Sigmoid colon (tissue), 7 donors: ENCODE data around the gene AKAP7. TPM values are rescaled to one million over a fixed set of nuclear protein-coding genes. Genes with fewer than 3 reads are reported as not detected.

Experiments
- DNase-seq: peaks from one replicate; pipeline ENCODE4 v3.0.0-alpha.2; 2019
- H3K27ac ChIP-seq, 4 donors: fragments of 200-600 bp; sonication (generic); one replicate each; pipeline ENCODE4 v1.5.1; 2016 to 2019; ENCODE audit warnings: mild to moderate bottlenecking in 1 of 4
- H3K27me3 ChIP-seq, 3 donors: fragments of 200-600 bp; sonication (generic); one replicate each; pipeline ENCODE4 v1.5.1; 2019; ENCODE audit warnings: mild to moderate bottlenecking in 1 of 3
- H3K36me3 ChIP-seq, 4 donors: fragments of 200-600 bp; sonication (generic); one replicate each; pipeline ENCODE4 v1.5.1; 2016 to 2019
- H3K4me1 ChIP-seq, 4 donors: fragments of 200-600 bp; sonication (generic); one replicate each; pipeline ENCODE4 v1.5.1; 2017 to 2019
- H3K4me3 ChIP-seq, 4 donors: fragments of 200-600 bp; sonication (generic); one replicate each; pipeline ENCODE4 v1.5.1; 2017 to 2019; ENCODE audit warnings: mild to moderate bottlenecking in 2 of 4, moderate library complexity in 1 of 4
- H3K9me3 ChIP-seq, 4 donors: fragments of 200-600 bp in 3 of 4; sonication (generic) in 3 of 4; one replicate each; pipeline versions ENCODE4 v1.5.1 to v1.6.1; 2013 to 2019
- CTCF ChIP-seq, 4 experiments: fragments of 450-650 bp in 3 of 4; fragments of 200-600 bp in 1 of 4; IDR thresholded peaks; one replicate each; pipeline ENCODE4 v1.5.1; 2016 to 2019; ENCODE audit warnings: antibody characterized with exemption in 4 of 4, mild to moderate bottlenecking in 3 of 4, moderate library complexity in 2 of 4
- EP300 ChIP-seq, 4 donors: sonication (generic); formaldehyde crosslinking; IDR thresholded peaks; one replicate each; pipeline ENCODE4 v1.6.1; 2017; ENCODE audit warnings: antibody characterized with exemption in 4 of 4
- POLR2A ChIP-seq, 2 donors: fragments of 450-650 bp; IDR thresholded peaks; one replicate each; pipeline ENCODE4 v1.6.1; 2016; ENCODE audit warnings: antibody characterized with exemption in 2 of 2, mild to moderate bottlenecking in 2 of 2, moderate library complexity in 2 of 2
- POLR2AphosphoS5 ChIP-seq, 4 donors: sonication (generic); formaldehyde crosslinking; IDR thresholded peaks; one replicate each; pipeline ENCODE4 v1.6.1; 2017; ENCODE audit warnings: antibody characterized with exemption in 4 of 4
- WGBS, 2 donors: extraction: QIAGEN DNeasy Blood & Tissue Kit; methylation state at CpG; one replicate each; pipeline ENCODE4 v1.1.7; 2013; 5-methylcytosine and 5-hydroxymethylcytosine counted together
- intact Hi-C: fragments of 100-400 bp; cut with DNase I; formaldehyde crosslinking; loops from one replicate; pipeline ENCODE4 v1.15.1; 2023
- polyA plus RNA-seq, 3 donors: library from polyadenylated mRNA; stranded (reverse); fragments of 200-250 nt; gene quantifications; one replicate each; pipeline ENCODE4 v1.2.3, GENCODE V29; 2013
- total RNA-seq, 4 donors: library from RNA; depleted of rRNA; stranded (reverse); fragments of >200 nt; gene quantifications; one replicate each; pipeline ENCODE4 v1.1.0, GENCODE V29; 2016
- donor health status: healthy with polysubstance abuse.
- donor health status: Bipolar disorder and iron deficiency.
- donor health status: healthy.

AKAP7 gene
- total and polyA plus RNA-seq, 7 donors, result 7.9 to 23.8 (median 18.7) TPM

DNA sequence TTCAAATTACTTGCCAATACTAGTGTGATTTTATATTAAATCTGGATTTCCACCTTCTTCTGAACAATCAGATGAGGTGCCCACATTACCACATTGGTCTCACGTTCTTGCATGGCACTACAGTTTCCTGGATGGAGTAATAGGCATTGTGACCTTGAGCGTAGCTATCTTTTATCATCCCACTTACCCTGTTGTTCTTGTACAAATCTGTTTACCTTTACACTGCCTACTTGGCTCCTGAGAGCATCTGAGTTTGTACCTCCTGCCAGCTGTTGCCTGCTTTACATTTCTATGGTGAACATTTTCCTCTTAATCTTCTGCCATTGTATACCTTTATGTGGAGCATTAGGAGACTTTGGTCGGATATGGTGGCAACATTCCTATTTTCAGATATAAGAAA lies 90.7 kb downstream of the AKAP7 start:
- no peaks in the 10 kb centered on the region for H3K4me1 ChIP-seq
- no peak overlapping the region for H3K27ac ChIP-seq
- no peak overlapping the region for H3K4me3 ChIP-seq
- H3K36me3 ChIP-seq, result peaks cover 0 to 12% (median 0%) of the 10 kb centered on the region in 4 donors
- no peaks in the 10 kb centered on the region for H3K27me3 ChIP-seq
- no peak for TF ChIP-seq POLR2AphosphoS5 (IDR thresholded peaks at IDR 0.05)
- no peak for TF ChIP-seq EP300 (IDR thresholded peaks at IDR 0.05)
- TF ChIP-seq POLR2A (IDR thresholded peaks at IDR 0.05), result no peak
- TF ChIP-seq CTCF (IDR thresholded peaks at IDR 0.05), result no peak
- WGBS, 2 donors, result 83 to 87% methylated on average over 3 of the region's 3 CpGs
- no peaks in the 10 kb centered on the region for H3K9me3 ChIP-seq
- intact Hi-C loops, result no loop called here
- no peak for DNase-seq

- no peaks in the 10 kb centered on the region for H3K9me3 ChIP-seq
- TF ChIP-seq EP300 (IDR thresholded peaks at IDR 0.05) (no peak), CTCF (IDR thresholded peaks at IDR 0.05) (no peak), POLR2A (IDR thresholded peaks at IDR 0.05) (no peak), POLR2AphosphoS5 (IDR thresholded peaks at IDR 0.05) (no peak)
- 90% methylated on average over 5 of the region's 5 CpGs for WGBS, 2 donors
- peaks cover 0 to 6% (median 0%) of the 10 kb centered on the region in 4 donors for H3K36me3 ChIP-seq
- no peaks in the 10 kb centered on the region for H3K27me3 ChIP-seq
- no peaks in the 10 kb centered on the region for H3K4me1 ChIP-seq
- H3K27ac ChIP-seq, result no peak overlapping the region
- intact Hi-C loops, result no loop called here
- H3K4me3 ChIP-seq, result no peak overlapping the region
- no peak for DNase-seq
These were observed 91.3 kb downstream of the AKAP7 start for GRCh38 chr6:131226459-131227157.

DNA sequence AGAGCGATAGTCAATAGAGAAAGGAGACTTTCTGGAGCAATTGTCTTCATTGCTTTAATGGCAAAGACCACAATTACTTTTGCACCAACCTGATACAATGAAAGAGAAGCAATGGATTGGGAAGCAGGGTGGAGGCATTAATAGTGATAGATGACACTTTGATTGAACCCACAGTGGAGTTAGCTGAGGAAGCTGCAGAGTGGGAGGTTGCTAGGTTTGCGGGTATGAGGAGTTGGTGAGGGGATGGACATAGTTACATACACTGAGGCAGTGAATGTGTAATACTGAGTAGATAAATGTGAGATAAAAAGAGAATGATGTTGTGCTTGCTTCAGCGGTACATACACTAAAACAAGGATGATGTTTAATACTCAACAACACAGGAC lies 91.9 kb downstream of the AKAP7 start:
- H3K4me3 ChIP-seq, result no peak overlapping the region
- 96 to 98% methylated on average over 3 of the region's 3 CpGs for WGBS, 2 donors
- no peaks in the 10 kb centered on the region for H3K27me3 ChIP-seq
- peaks cover 0 to under 1% (median 0%) of the 10 kb centered on the region in 4 donors for H3K36me3 ChIP-seq
- no peak for TF ChIP-seq CTCF (IDR thresholded peaks at IDR 0.05)
- TF ChIP-seq POLR2AphosphoS5 (IDR thresholded peaks at IDR 0.05), result no peak
- no peak for TF ChIP-seq EP300 (IDR thresholded peaks at IDR 0.05)
- no peak for TF ChIP-seq POLR2A (IDR thresholded peaks at IDR 0.05)
- no peaks in the 10 kb centered on the region for H3K4me1 ChIP-seq
- no peak for DNase-seq
- H3K27ac ChIP-seq, result no peak overlapping the region
- no peaks in the 10 kb centered on the region for H3K9me3 ChIP-seq
- intact Hi-C loops, result no loop called here

DNA sequence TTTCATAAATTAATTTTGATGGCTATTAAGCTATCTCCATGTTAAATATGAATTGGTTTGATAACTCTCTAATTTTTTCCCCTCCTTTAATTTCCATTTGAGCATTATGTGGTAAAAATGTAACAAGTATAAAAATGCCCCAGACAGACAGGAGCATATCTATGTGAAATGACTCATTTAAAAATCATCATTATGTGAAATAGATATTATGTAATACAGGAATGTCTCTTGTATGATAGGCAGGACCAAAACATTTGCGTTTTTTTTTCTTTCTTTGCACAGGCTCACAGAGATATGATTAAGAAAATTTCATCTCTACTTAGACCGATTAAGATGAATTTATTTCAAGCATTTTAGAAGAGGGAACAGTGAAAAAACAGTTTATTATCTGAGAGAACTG lies 95.8 kb downstream of the AKAP7 start:
- Histone ChIP-seq H3K4me3 (no peak overlapping the region), H3K27ac (no peak overlapping the region), H3K4me1 (no peaks in the 10 kb centered on the region), H3K36me3 (no peaks in the 10 kb centered on the region), H3K27me3 (no peaks in the 10 kb centered on the region), H3K9me3 (no peaks in the 10 kb centered on the region)
- intact Hi-C loops, result no loop called here
- DNase-seq, result no peak
- WGBS, 2 donors, result 95% methylated on average over 2 of the region's 2 CpGs
- TF ChIP-seq CTCF (IDR thresholded peaks at IDR 0.05) (no peak), POLR2AphosphoS5 (IDR thresholded peaks at IDR 0.05) (no peak), EP300 (IDR thresholded peaks at IDR 0.05) (no peak), POLR2A (IDR thresholded peaks at IDR 0.05) (no peak)

- no peak overlapping the region for H3K4me3 ChIP-seq
- H3K9me3 ChIP-seq, result no peaks in the 10 kb centered on the region
- DNase-seq, result no peak
- H3K4me1 ChIP-seq, result no peaks in the 10 kb centered on the region
- WGBS, 2 donors, result 85 to 87% methylated on average over 5 of the region's 5 CpGs
- TF ChIP-seq EP300 (IDR thresholded peaks at IDR 0.05), result no peak
- TF ChIP-seq POLR2AphosphoS5 (IDR thresholded peaks at IDR 0.05), result no peak
- no peak for TF ChIP-seq POLR2A (IDR thresholded peaks at IDR 0.05)
- no peak for TF ChIP-seq CTCF (IDR thresholded peaks at IDR 0.05)
- no peaks in the 10 kb centered on the region for H3K27me3 ChIP-seq
- intact Hi-C loops, result no loop called here
- no peak overlapping the region for H3K27ac ChIP-seq
- H3K36me3 ChIP-seq, result no peaks in the 10 kb centered on the region
These were observed 96.6 kb downstream of the AKAP7 start for GRCh38 chr6:131231891-131232290.
